HG03097 (cell line): ENCODE measurements around the gene CUX1.

Source experiments
- ATAC-seq: cut with Tn5 transposase; IDR thresholded peaks from one replicate; pipeline ENCODE4 v1.9.1; 2021; ENCODE audit not compliant: unreplicated experiment, low FRiP score

CUX1 gene

GRCh38 chr7:102063690-102064180 is 246.3 kb downstream of the CUX1 start:
- ATAC-seq = no peak

DNA sequence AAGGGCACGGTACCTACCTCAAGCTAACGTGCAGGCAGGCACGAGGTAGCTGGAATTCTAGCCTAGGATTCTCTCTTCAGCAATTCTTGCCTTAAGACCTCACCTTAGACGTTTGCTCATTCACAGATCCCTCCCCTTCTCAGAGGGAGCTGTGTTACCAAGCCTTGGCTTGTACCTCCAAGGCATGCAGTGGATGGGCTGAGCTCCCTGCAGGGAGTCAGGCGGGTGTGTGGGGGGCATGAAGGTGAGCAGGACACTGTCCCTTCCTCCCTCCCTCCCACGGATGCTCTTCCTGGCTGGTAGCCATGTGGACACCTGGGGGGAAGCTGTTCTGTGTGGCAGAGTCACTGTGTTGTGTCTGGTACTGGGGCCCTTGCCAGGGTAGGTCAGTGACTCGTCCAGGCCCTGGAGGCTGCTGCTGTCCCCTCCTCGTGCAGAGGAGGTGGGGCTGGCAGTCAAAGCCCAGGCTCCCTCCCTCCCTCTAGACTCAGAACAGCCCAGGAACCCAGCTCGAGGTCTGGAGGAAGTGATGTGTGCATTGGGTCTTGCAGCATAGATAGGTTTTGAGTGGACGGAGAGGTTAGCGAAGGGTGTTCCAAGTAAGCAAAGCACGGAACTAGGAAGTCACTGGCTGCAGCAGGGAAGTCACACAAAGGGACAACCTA is 247.1 kb downstream of the CUX1 start:
- ATAC-seq = no peak

DNA sequence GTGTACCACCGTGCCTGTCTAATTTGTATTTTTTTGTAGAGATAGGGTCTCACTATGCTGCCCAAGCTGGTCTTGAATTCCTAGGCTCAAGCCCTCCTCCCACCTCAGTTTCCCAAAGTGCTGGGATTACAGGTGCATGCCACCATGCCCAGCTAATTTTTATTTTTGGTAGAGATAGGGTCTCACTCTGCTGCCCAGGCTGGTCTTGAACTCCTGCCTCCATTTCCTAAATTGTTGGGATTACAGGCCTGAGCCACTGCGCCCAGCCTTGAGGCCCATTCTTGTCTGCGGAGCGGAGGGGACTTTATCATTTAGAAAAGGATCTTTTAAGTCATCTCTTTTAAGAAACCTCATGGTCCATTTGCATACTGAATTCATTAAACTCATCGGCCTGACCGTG is 247.8 kb downstream of the CUX1 start:
- ATAC-seq = no peak

GRCh38 chr7:102066476-102066875 is 249.1 kb downstream of the CUX1 start:
- ATAC-seq = no peak

GRCh38 chr7:102068846-102069245 is 251.4 kb downstream of the CUX1 start:
- no peak for ATAC-seq

DNA sequence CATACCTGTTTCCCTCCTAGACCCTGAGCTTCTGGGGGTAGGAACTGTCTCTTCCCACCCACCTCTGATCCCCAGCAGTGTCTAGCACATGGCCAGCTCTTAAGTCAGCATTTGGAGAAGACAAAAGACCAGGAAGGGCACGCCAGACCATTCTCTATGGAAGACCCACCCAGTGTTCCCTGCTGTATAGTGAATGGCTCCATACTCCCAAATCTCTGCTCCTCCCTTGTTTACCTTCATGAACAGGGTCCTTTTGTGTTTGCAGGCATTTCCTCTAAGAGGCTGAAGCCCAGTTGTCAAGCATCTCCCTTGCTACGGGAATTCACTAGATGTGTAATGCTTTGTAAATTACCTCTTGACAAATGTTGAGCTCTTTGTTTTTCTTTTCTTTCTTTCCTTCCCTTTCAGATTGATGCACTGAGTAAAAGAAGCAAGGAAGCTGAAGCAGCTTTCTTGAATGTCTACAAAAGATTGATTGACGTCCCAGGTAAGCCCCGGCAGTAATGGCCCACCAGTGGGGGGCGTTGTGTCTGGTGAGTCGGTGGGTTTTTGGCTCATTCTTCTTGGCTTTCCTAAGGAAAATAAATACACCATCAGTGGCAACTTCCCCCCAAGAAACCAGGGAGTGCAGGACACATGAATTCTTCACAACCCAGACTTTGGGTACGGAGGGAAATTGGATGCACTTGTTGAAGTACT is 252.7 kb downstream of the CUX1 start:
- no peak for ATAC-seq

GRCh38 chr7:102072003-102072402 is 254.6 kb downstream of the CUX1 start:
- no peak for ATAC-seq

- ATAC-seq = no peak
Measured at GRCh38 chr7:102072636-102073209, 255.3 kb downstream of the CUX1 start.

DNA sequence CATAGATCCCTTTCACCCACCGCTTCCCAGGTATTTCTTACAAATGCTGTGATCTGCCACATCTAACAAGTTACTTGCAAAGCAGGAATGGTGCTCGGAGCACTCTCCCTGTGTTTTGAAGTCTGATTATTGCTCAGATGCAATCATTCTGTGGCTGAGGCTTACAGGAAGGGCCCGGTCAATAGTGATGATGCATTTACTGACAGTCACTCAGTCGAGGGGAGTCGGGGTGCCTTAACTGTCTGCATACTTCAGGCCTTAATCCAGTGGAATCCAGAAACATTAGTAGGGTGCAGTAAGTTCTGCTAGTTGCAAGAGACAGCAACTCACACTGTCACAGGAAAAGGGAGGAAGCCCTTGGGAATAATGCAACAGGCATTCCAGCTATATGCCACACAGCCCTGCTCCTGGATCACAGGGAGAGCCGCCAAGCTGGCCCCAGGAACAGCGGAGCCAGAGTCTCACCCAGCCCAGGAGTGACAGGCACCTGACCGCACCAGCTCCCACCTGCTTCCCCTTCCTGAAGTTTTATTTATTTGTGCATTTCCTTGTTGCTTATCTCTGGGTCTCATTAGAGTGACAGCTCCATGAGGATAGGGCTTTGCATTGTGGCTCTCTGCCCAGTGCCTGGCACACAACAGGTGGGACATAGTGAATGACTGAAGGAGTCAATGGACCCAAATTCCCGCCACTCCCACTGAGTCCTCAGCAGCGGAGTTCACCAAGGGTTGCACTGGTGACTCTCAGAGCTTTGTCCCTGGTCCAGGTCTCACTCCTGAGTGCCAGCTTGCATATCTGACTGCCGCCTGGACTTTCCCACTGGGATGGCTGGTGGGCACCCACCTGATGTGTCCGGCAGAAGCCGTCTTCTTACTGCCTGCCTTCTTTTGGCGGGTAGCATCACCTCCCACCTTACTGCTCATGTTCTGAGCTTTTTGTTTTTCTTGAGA is 256.8 kb downstream of the CUX1 start:
- ATAC-seq = no peak

- no peak for ATAC-seq
Measured at GRCh38 chr7:102075126-102075525, 257.7 kb downstream of the CUX1 start.

DNA sequence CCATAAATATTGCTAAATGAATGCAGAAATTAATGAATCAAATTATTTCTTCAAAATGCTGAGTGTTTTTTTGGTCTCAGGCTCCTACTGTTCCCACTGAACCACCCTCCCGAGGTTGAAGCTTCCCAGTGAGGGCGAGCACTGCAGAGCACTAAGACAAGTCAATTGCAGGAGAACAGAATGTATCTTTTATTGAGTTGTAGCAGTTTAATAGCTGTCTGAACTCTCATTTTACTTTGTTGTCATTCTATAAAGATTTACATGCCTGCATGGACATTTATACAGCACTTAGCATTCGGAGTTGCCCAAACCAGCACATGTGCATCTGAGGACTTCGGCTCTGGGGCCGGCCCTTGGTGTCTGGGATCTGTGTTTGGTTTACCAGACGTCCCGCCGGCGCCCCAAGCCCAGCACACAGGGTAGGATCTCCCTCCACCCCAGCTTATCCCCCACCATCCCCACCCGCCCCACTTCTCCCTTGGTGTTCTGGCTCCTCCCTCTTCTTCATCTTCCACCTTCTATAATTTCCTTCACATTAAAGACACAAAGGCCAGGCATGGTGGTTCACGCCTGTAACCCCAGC is 258.2 kb downstream of the CUX1 start:
- ATAC-seq = no peak

GRCh38 chr7:102077081-102077480 is 259.7 kb downstream of the CUX1 start:
- ATAC-seq = no peak

- no peak for ATAC-seq
Measured at GRCh38 chr7:102079140-102080018, 262.0 kb downstream of the CUX1 start.

- no peak for ATAC-seq
Measured at GRCh38 chr7:102080019-102080433, 262.6 kb downstream of the CUX1 start.

DNA sequence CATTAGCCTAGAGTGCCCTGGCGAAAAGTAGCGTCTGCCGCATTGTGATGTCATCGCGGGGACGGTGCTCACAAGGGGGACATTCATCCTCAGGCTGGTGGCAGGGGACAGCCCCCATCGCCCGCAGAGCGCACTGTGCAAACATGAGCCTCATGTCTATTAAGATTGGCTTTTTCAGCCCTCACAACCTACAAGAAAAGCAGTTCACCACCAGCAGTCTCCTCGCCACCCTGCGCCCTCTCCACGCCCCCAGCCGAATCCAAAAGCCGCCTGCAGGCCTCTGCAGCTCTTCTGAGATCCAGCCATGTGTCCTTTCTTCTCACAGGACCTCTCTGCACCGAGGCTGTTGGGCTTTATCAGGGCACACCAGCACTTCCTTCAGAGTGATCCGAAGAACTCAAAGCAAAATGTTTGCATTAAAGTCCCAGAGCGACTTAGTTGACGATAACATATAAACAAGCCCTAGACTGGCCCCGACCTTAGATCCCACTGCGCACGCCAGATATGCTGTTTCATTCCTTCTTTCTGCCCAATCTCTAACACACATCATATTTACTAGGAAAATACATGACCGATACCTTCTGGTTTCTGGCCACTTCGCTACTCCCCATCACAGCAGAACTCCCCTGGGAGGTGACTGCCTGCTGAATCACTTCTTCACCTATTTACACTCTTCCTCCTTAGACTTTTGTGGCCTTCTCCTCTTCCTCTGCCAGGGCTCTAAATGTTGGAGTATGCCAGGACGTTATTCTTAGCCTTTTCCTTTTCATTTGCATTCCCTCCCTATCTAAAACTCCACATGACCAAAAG is 263.2 kb downstream of the CUX1 start:
- ATAC-seq = no peak

DNA sequence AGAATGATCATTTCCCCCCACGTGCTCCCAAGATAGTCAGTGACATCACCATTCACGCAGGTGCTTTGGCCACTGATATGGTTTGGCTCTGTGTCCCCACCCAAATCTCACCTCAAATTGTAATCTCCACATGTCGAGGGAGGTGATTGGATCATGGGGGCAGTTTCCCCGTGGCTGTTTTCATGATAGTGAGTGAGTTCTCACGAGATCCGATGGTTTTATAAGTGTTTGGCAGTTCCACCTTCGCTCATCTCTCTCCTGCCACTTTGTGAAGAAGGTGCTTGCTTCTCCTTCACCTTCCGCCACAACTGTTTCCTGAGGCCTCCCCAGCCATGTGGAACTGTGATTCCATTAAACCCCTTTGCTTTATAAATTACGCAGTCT is 263.8 kb downstream of the CUX1 start:
- no peak for ATAC-seq

- ATAC-seq = no peak
Measured at GRCh38 chr7:102082693-102083368, 265.4 kb downstream of the CUX1 start.

GRCh38 chr7:102085218-102085772 is 267.9 kb downstream of the CUX1 start:
- no peak for ATAC-seq
